GM12875 (cell line): Measurements from ENCODE around the gene HIP1.
"Not testable (repeated sequence)": the region's sequence is repeated elsewhere in the genome, so short reads cannot be mapped to it uniquely, and the experiment has no call there.

Experiments used
- H3K4me3 ChIP-seq: one replicate; pipeline ENCODE4 v1.5.1; 2011; ENCODE audit warnings: low read depth, low read length, control low read depth
- CTCF ChIP-seq: IDR thresholded peaks from 2 replicates; pipeline ENCODE4 v1.5.1; 2011; ENCODE audit warnings: low read depth, mild to moderate bottlenecking, control low read depth, inconsistent platforms, low read length, moderate library complexity, borderline replicate concordance; ENCODE audit not compliant: insufficient read depth

The HIP1 gene

GRCh38 chr7:75531359-75531821 lies 207.4 kb downstream of the HIP1 start:
- no peak overlapping the region for H3K4me3 ChIP-seq
- TF ChIP-seq CTCF, result no peak

GRCh38 chr7:75527224-75527722 lies 211.5 kb downstream of the HIP1 start:
- H3K4me3 ChIP-seq, result peak overlapping the region; percentile 74

- H3K4me3 ChIP-seq, result not testable (repeated sequence)
These were observed 217.0 kb downstream of the HIP1 start for GRCh38 chr7:75521727-75522126.

GRCh38 chr7:75518842-75519241 lies 219.9 kb downstream of the HIP1 start:
- H3K4me3 ChIP-seq, result not testable (repeated sequence)

- not testable (repeated sequence) for H3K4me3 ChIP-seq
These were observed 229.7 kb downstream of the HIP1 start for GRCh38 chr7:75509033-75509432.

GRCh38 chr7:75492020-75492419 lies 246.7 kb downstream of the HIP1 start, which contains the start of gene SPDYE5:
Gene SPDYE5, plus strand, starts transcription at chr7:75492320. Its CDS starts 1,728 bp downstream, at chr7:75494048.
- not testable (repeated sequence) for H3K4me3 ChIP-seq

- H3K4me3 ChIP-seq, result peak within 1 kb of the TSS; percentile 82
These were observed 252.6 kb downstream of the HIP1 start, which contains the start of gene POM121C for GRCh38 chr7:75485979-75486643. Gene POM121C, minus strand, starts transcription at chr7:75486299. Its CDS starts 44,803 bp downstream, at chr7:75441496.

GRCh38 chr7:75485355-75485978 lies 253.3 kb downstream of the HIP1 start:
- peak overlapping the region; percentile 82 for H3K4me3 ChIP-seq
